ENCODE results near the gene C2orf78. TPM values are rescaled to one million over a fixed set of nuclear protein-coding genes. Genes with fewer than 3 reads are reported as not detected.
"Not testable (repeated sequence)": the region's sequence is repeated elsewhere in the genome, so short reads cannot be mapped to it uniquely, and the experiment has no call there.

The C2orf78 gene
- total and polyA plus RNA-seq, 4 experiments from 2014 or later, result not detected

GRCh38 chr2:73779467-73780236 is 4.3 kb upstream of the C2orf78 start, which contains the start of gene DUSP11:
Gene DUSP11, minus strand, starts transcription at chr2:73780103. Its CDS starts 129 bp downstream, at chr2:73779974.
- H3K36me3 Mint-ChIP-seq, result peaks cover 20 to 36% of the 10 kb centered on the region in 2 donors
- peak within 1 kb of the TSS; percentile 99 to 100 (median 99) for H3K4me3 Mint-ChIP-seq
- no peaks in the 10 kb centered on the region for H3K9me3 Mint-ChIP-seq
- peaks cover 9 to 43% (median 29%) of the 10 kb centered on the region in 4 donors for H3K4me1 Mint-ChIP-seq
- ChIA-PET POLR2A (ENCODE audit: partially characterized antibody) (interaction anchor here (2.7 kb wide), 1 partner anchor 42 kb away, joined by 17 read pairs; the partner anchor contains the start of gene TPRKB), CTCF (ENCODE audit: partially characterized antibody) (interaction anchor here (0.7 to 0.9 kb wide), 2 partner anchors 31 to 43 kb away, joined by 3 to 4 read pairs; partner anchors contain the start of gene TPRKB)
- peaks cover 4 to 6% of the 10 kb centered on the region in 2 donors for H3K27me3 Mint-ChIP-seq
- Histone ChIP-seq H3K9me3 (ENCODE audit: control insufficient read depth in 1 of 2, low read length in 2 of 2) (no peaks in the 10 kb centered on the region), H3K27me3 (ENCODE audit: insufficient read depth, low read length) (no peaks in the 10 kb centered on the region), H3K4me3 (ENCODE audit: low read length in 2 of 2) (peak within 1 kb of the TSS; percentile 78 to 80), H3K4me1 (ENCODE audit: insufficient read depth, low read length) (peaks cover 27% of the 10 kb centered on the region), H3K27ac (ENCODE audit: low read depth, low read length) (peak within 1 kb of the TSS; percentile 94), H3K36me3 (ENCODE audit: insufficient read depth, low read length) (peaks cover 13% of the 10 kb centered on the region)
- intact Hi-C loops (cut with micrococcal nuclease), result loop anchor here (1.0 kb wide), 1 partner anchor 42 kb away; the partner anchor contains the start of gene TPRKB
- DNase-seq, result peak; percentile 94 to 97 (median 95)
- peak within 1 kb of the TSS; percentile 94 to 100 (median 99) for H3K27ac Mint-ChIP-seq

GRCh38 chr2:73780237-73780582 is 3.8 kb upstream of the C2orf78 start:
- DNase-seq, result no peak
- Mint-ChIP-seq H3K27me3 (peaks cover 4 to 6% of the 10 kb centered on the region in 2 donors), H3K4me3 (peak overlapping the region; percentile 99 to 100 (median 99)), H3K27ac (peak overlapping the region; percentile 94 to 100 (median 99)), H3K36me3 (peaks cover 17 to 31% of the 10 kb centered on the region in 2 donors), H3K4me1 (peaks cover 9 to 42% (median 29%) of the 10 kb centered on the region in 4 donors), H3K9me3 (no peaks in the 10 kb centered on the region)
- CTCF ChIA-PET (ENCODE audit: partially characterized antibody), result interaction anchor here (0.6 to 1.6 kb wide), 5 partner anchors 33 to 786 kb away, joined by 3 to 8 read pairs (median 3); partner anchors contain the start of genes STAMBP and TPRKB
- H3K27me3 ChIP-seq (ENCODE audit: insufficient read depth, low read length), result no peaks in the 10 kb centered on the region
- H3K4me3 ChIP-seq (ENCODE audit: low read length in 2 of 2), result no peak overlapping the region
- intact Hi-C loops (cut with micrococcal nuclease), result loop anchor here (1.0 kb wide), 1 partner anchor 43 kb away; the partner anchor contains the start of gene TPRKB
- H3K4me1 ChIP-seq (ENCODE audit: insufficient read depth, low read length), result peaks cover 27% of the 10 kb centered on the region
- H3K36me3 ChIP-seq (ENCODE audit: insufficient read depth, low read length), result peaks cover 8% of the 10 kb centered on the region
- peak overlapping the region; percentile 94 for H3K27ac ChIP-seq (ENCODE audit: low read depth, low read length)
- H3K9me3 ChIP-seq (ENCODE audit: control insufficient read depth in 1 of 2, low read length in 2 of 2), result no peaks in the 10 kb centered on the region
- POLR2A ChIA-PET (ENCODE audit: partially characterized antibody), result interaction anchor here (2.7 kb wide), 1 partner anchor 43 kb away, joined by 17 read pairs; the partner anchor contains the start of gene TPRKB

GRCh38 chr2:73783402-73783801 is 581 bp upstream of the C2orf78 start:
- Mint-ChIP-seq H3K4me1 (peaks cover 4 to 19% (median 9%) of the 10 kb centered on the region in 4 donors), H3K4me3 (peak overlapping the region in 1 of 8 donors; percentile 20), H3K36me3 (peaks cover 2 to 10% of the 10 kb centered on the region in 2 donors)
- H3K27ac Mint-ChIP-seq; H3K27me3 ChIP-seq (ENCODE audit: insufficient read depth, low read length); H3K27me3 Mint-ChIP-seq; POLR2A ChIA-PET (ENCODE audit: partially characterized antibody); H3K9me3 ChIP-seq (ENCODE audit: control insufficient read depth in 1 of 2, low read length in 2 of 2); H3K27ac ChIP-seq (ENCODE audit: low read depth, low read length); DNase-seq; H3K9me3 Mint-ChIP-seq; H3K36me3 ChIP-seq (ENCODE audit: insufficient read depth, low read length); CTCF ChIA-PET (ENCODE audit: partially characterized antibody); intact Hi-C loops (cut with micrococcal nuclease); H3K4me3 ChIP-seq (ENCODE audit: low read length in 2 of 2): not testable (repeated sequence)
- H3K4me1 ChIP-seq (ENCODE audit: insufficient read depth, low read length), result peaks cover 13% of the 10 kb centered on the region

GRCh38 chr2:73811878-73812277 is 27.9 kb downstream of the C2orf78 start:
- intact Hi-C loops (cut with micrococcal nuclease), result no loop called here
- Histone ChIP-seq H3K4me3 (ENCODE audit: low read length in 2 of 2) (no peak overlapping the region), H3K9me3 (ENCODE audit: control insufficient read depth in 1 of 2, low read length in 2 of 2) (no peaks in the 10 kb centered on the region), H3K27me3 (ENCODE audit: insufficient read depth, low read length) (no peaks in the 10 kb centered on the region), H3K36me3 (ENCODE audit: insufficient read depth, low read length) (no peaks in the 10 kb centered on the region), H3K4me1 (ENCODE audit: insufficient read depth, low read length) (no peaks in the 10 kb centered on the region), H3K27ac (ENCODE audit: low read depth, low read length) (no peak overlapping the region)
- H3K4me1 Mint-ChIP-seq, result no peaks in the 10 kb centered on the region
- ChIA-PET POLR2A (ENCODE audit: partially characterized antibody) (no interaction called here), CTCF (ENCODE audit: partially characterized antibody) (interaction anchor here (1.4 to 1.9 kb wide), 2 partner anchors 10 to 12 kb away, joined by 4 to 5 read pairs; no protein-coding TSS in a partner anchor)
- no peaks in the 10 kb centered on the region for H3K36me3 Mint-ChIP-seq
- no peak for DNase-seq
- no peak overlapping the region for H3K27ac Mint-ChIP-seq
- H3K4me3 Mint-ChIP-seq, result no peak overlapping the region
- H3K9me3 Mint-ChIP-seq, result no peaks in the 10 kb centered on the region
- peaks cover 2 to 8% of the 10 kb centered on the region in 2 donors for H3K27me3 Mint-ChIP-seq

GRCh38 chr2:73812635-73813034 is 28.7 kb downstream of the C2orf78 start:
- CTCF ChIA-PET (ENCODE audit: partially characterized antibody), result interaction anchor here (1.9 kb wide), 1 partner anchor 11 kb away, joined by 5 read pairs; no protein-coding TSS in a partner anchor
- no peaks in the 10 kb centered on the region for H3K36me3 Mint-ChIP-seq

GRCh38 chr2:73818296-73818695 is 34.3 kb downstream of the C2orf78 start:
- Mint-ChIP-seq H3K4me1 (no peaks in the 10 kb centered on the region), H3K27me3 (peaks cover 2 to 11% of the 10 kb centered on the region in 2 donors), H3K36me3 (no peaks in the 10 kb centered on the region), H3K9me3 (no peaks in the 10 kb centered on the region), H3K27ac (no peak overlapping the region), H3K4me3 (no peak overlapping the region)
- no peak overlapping the region for H3K4me3 ChIP-seq (ENCODE audit: low read length in 2 of 2)
- DNase-seq, result no peak
- no peaks in the 10 kb centered on the region for H3K4me1 ChIP-seq (ENCODE audit: insufficient read depth, low read length)
- H3K27ac ChIP-seq (ENCODE audit: low read depth, low read length), result no peak overlapping the region
- no peaks in the 10 kb centered on the region for H3K36me3 ChIP-seq (ENCODE audit: insufficient read depth, low read length)
- intact Hi-C loops (cut with micrococcal nuclease), result no loop called here
- H3K9me3 ChIP-seq (ENCODE audit: control insufficient read depth in 1 of 2, low read length in 2 of 2), result no peaks in the 10 kb centered on the region
- H3K27me3 ChIP-seq (ENCODE audit: insufficient read depth, low read length), result no peaks in the 10 kb centered on the region
- ChIA-PET CTCF (ENCODE audit: partially characterized antibody) (no interaction called here), POLR2A (ENCODE audit: partially characterized antibody) (no interaction called here)

More at GRCh38 chr2:73812635-73813034, 28.7 kb downstream of the C2orf78 start:
- Mint-ChIP-seq H3K27me3 (peaks cover 2 to 8% of the 10 kb centered on the region in 2 donors), H3K9me3 (no peaks in the 10 kb centered on the region), H3K27ac (no peak overlapping the region), H3K4me3 (no peak overlapping the region), H3K4me1 (no peaks in the 10 kb centered on the region)
- Histone ChIP-seq H3K4me3 (ENCODE audit: low read length in 2 of 2) (no peak overlapping the region), H3K4me1 (ENCODE audit: insufficient read depth, low read length) (no peaks in the 10 kb centered on the region), H3K36me3 (ENCODE audit: insufficient read depth, low read length) (no peaks in the 10 kb centered on the region), H3K27me3 (ENCODE audit: insufficient read depth, low read length) (no peaks in the 10 kb centered on the region), H3K27ac (ENCODE audit: low read depth, low read length) (no peak overlapping the region), H3K9me3 (ENCODE audit: control insufficient read depth in 1 of 2, low read length in 2 of 2) (no peaks in the 10 kb centered on the region)
- intact Hi-C loops (cut with micrococcal nuclease), result no loop called here
- no peak for DNase-seq
- POLR2A ChIA-PET (ENCODE audit: partially characterized antibody), result no interaction called here

GRCh38 chr2:73821227-73821626 is 37.2 kb downstream of the C2orf78 start:
- no peaks in the 10 kb centered on the region for H3K36me3 Mint-ChIP-seq
- H3K4me3 ChIP-seq (ENCODE audit: low read length in 2 of 2), result no peak overlapping the region
- H3K9me3 ChIP-seq (ENCODE audit: control insufficient read depth in 1 of 2, low read length in 2 of 2), result no peaks in the 10 kb centered on the region
- no peak overlapping the region for H3K27ac Mint-ChIP-seq
- ChIA-PET CTCF (ENCODE audit: partially characterized antibody) (interaction anchor here (1.3 to 9.0 kb wide), 3 partner anchors 328 to 514 kb away, joined by 4 to 114 read pairs (median 88); partner anchors contain the start of gene BOLA3), POLR2A (ENCODE audit: partially characterized antibody) (no interaction called here)
- H3K27me3 Mint-ChIP-seq, result peaks cover 0 to 7% of the 10 kb centered on the region in 2 donors
- H3K4me3 Mint-ChIP-seq, result no peak overlapping the region
- no peaks in the 10 kb centered on the region for H3K9me3 Mint-ChIP-seq
- H3K27me3 ChIP-seq (ENCODE audit: insufficient read depth, low read length), result no peaks in the 10 kb centered on the region
- intact Hi-C loops (cut with micrococcal nuclease), result loop anchor here (10.0 kb wide), 2 partner anchors 324 to 434 kb away; partner anchors contain the start of gene BOLA3
- no peak for DNase-seq
- H3K36me3 ChIP-seq (ENCODE audit: insufficient read depth, low read length), result no peaks in the 10 kb centered on the region
- H3K4me1 ChIP-seq (ENCODE audit: insufficient read depth, low read length), result no peaks in the 10 kb centered on the region
- H3K4me1 Mint-ChIP-seq, result peaks cover 0 to 4% (median 2%) of the 10 kb centered on the region in 4 donors
- H3K27ac ChIP-seq (ENCODE audit: low read depth, low read length), result no peak overlapping the region
